OCI-LY1 (cell line): ENCODE results near the gene MC2R.

ENCODE experiments used
- H2AFZ ChIP-seq: fragments of 200-600 bp; sonication (generic), shearing (Covaris generic); 2 replicates; pipeline ENCODE4 v1.6.0; 2014; ENCODE audit warnings: antibody characterized with exemption, mild to moderate bottlenecking, low read length
- H3F3A ChIP-seq: fragments of 200-600 bp; sonication (generic), shearing (Covaris generic); 2 replicates; pipeline ENCODE4 v1.6.0; 2014; ENCODE audit warnings: mild to moderate bottlenecking, antibody characterized with exemption, low read length, moderate library complexity; ENCODE audit not compliant: insufficient read depth
- H3K27ac ChIP-seq: fragments of 200-600 bp; sonication (generic); 2 replicates; pipeline ENCODE4 v1.5.1; 2014; ENCODE audit warnings: low read length, mixed run types, mild to moderate bottlenecking, low read depth; ENCODE audit not compliant: poor library complexity, severe bottlenecking
- H3K27me3 ChIP-seq: fragments of 200-600 bp; sonication (generic); 2 replicates; pipeline ENCODE4 v1.6.0; 2014; ENCODE audit warnings: antibody characterized with exemption, mild to moderate bottlenecking, low read length, moderate library complexity; ENCODE audit not compliant: insufficient read depth
- H3K36me3 ChIP-seq: fragments of 200-600 bp; sonication (generic); 2 replicates; pipeline ENCODE4 v1.6.1; 2014; ENCODE audit warnings: mild to moderate bottlenecking, antibody characterized with exemption, low read length, moderate library complexity, mixed read lengths; ENCODE audit not compliant: insufficient read depth
- H3K4me1 ChIP-seq: fragments of 200-600 bp; sonication (generic); 2 replicates; pipeline ENCODE4 v1.5.1; 2014; ENCODE audit warnings: mild to moderate bottlenecking, low read length, moderate library complexity; ENCODE audit not compliant: insufficient read depth, severe bottlenecking
- H3K4me2 ChIP-seq: fragments of 200-600 bp; sonication (generic), shearing (Covaris generic); 2 replicates; pipeline ENCODE4 v1.6.1; 2014; ENCODE audit warnings: low read length
- H3K4me3 ChIP-seq: fragments of 200-600 bp; sonication (generic); 2 replicates; pipeline ENCODE4 v1.5.1; 2014; ENCODE audit warnings: low read length, low read depth, mild to moderate bottlenecking, mixed read lengths; ENCODE audit not compliant: poor library complexity, severe bottlenecking
- H3K79me2 ChIP-seq: fragments of 200-600 bp; shearing (Covaris generic); 2 replicates; pipeline ENCODE4 v1.6.1; 2016; ENCODE audit warnings: mixed run types, low read length, mixed read lengths; ENCODE audit not compliant: insufficient read depth
- H3K9ac ChIP-seq: fragments of 200-600 bp; sonication (generic), shearing (Covaris generic); 2 replicates; pipeline ENCODE4 v1.6.1; 2014; ENCODE audit warnings: mild to moderate bottlenecking, low read length, mixed read lengths
- H3K9me2 ChIP-seq: fragments of 200-600 bp; sonication (generic), shearing (Covaris generic); 2 replicates; pipeline ENCODE4 v1.6.1; 2014; ENCODE audit warnings: low read depth, mild to moderate bottlenecking, low read length, mixed read lengths
- H3K9me3 ChIP-seq: fragments of 200-600 bp; shearing (Covaris generic); 2 replicates; pipeline ENCODE4 v1.6.1; 2014; ENCODE audit warnings: low read length, mixed read lengths
- H4K20me1 ChIP-seq: fragments of 200-600 bp; sonication (generic), shearing (Covaris generic); 2 replicates; pipeline ENCODE4 v1.6.0; 2016; ENCODE audit warnings: mild to moderate bottlenecking, low read length; ENCODE audit not compliant: insufficient read depth
- CTCF ChIP-seq: fragments of 200-600 bp; sonication (generic), shearing (Covaris generic); IDR thresholded peaks from 2 replicates; pipeline ENCODE4 v1.5.1; 2017; ENCODE audit warnings: mild to moderate bottlenecking, antibody characterized with exemption, low read length, moderate library complexity, mixed read lengths
- EZH2 ChIP-seq: fragments of 200-600 bp; sonication (generic), shearing (Covaris generic); IDR thresholded peaks from 2 replicates; pipeline ENCODE4 v1.8.0; 2017; ENCODE audit warnings: borderline replicate concordance, mixed run types, mild to moderate bottlenecking, antibody characterized with exemption, low read length, moderate library complexity, mixed read lengths

The MC2R gene

GRCh38 chr18:13918898-13919297 is 3.6 kb upstream of the MC2R start:
- Histone ChIP-seq H3K36me3 (no peaks in the 10 kb centered on the region), H3K4me3 (no peak overlapping the region)
- TF ChIP-seq EZH2, result no peak
- no peak for TF ChIP-seq CTCF

DNA sequence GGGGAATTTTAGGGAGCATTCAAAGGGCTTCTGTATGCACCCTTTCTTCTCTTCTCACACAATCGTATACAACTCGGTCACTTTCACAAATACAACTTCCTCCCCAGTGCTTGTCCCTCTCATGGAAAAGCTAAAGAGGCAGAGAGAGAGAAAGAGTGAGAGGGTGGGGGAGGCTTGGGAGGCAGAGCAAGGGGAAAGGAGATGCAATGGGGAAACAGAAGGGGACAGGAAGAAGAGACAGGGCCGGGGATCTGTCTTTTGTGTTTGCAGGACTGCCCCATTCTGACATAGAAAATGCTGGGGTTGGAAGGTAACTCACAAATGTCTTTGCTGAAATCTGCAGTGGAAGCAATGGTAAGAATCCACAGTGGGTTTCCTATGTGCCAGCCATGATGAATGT is 2.1 kb upstream of the MC2R start:
- Histone ChIP-seq H4K20me1 (no peaks in the 10 kb centered on the region), H3K4me1 (no peaks in the 10 kb centered on the region), H3K27me3 (no peaks in the 10 kb centered on the region; the same call in 1 of the 2 replicates), H2AFZ (no peak overlapping the region), H3K36me3 (no peaks in the 10 kb centered on the region), H3K4me2 (no peak overlapping the region), H3K9me2 (no peaks in the 10 kb centered on the region), H3K9ac (no peak overlapping the region), H3K4me3 (no peak overlapping the region), H3K9me3 (no peaks in the 10 kb centered on the region), H3K27ac (no peak overlapping the region), H3F3A (no peaks in the 10 kb centered on the region), H3K79me2 (no peaks in the 10 kb centered on the region)
- no peak for TF ChIP-seq CTCF
- no peak for TF ChIP-seq EZH2

More at GRCh38 chr18:13918898-13919297, 3.6 kb upstream of the MC2R start:
- Histone ChIP-seq H2AFZ (no peak overlapping the region), H4K20me1 (no peaks in the 10 kb centered on the region), H3K27ac (no peak overlapping the region), H3K4me2 (no peak overlapping the region), H3K79me2 (no peaks in the 10 kb centered on the region), H3K27me3 (peaks cover 4% of the 10 kb centered on the region), H3K4me1 (no peaks in the 10 kb centered on the region), H3F3A (no peaks in the 10 kb centered on the region), H3K9ac (no peak overlapping the region), H3K9me2 (no peaks in the 10 kb centered on the region), H3K9me3 (no peaks in the 10 kb centered on the region)

- Histone ChIP-seq H3K9me3 (no peaks in the 10 kb centered on the region), H3K27me3 (no peaks in the 10 kb centered on the region; the same call in 1 of the 2 replicates), H3K4me3 (no peak overlapping the region), H3K79me2 (no peaks in the 10 kb centered on the region), H3F3A (no peaks in the 10 kb centered on the region), H3K9ac (no peak overlapping the region), H2AFZ (no peak overlapping the region), H3K36me3 (no peaks in the 10 kb centered on the region), H4K20me1 (no peaks in the 10 kb centered on the region), H3K4me1 (no peaks in the 10 kb centered on the region), H3K4me2 (no peak overlapping the region), H3K9me2 (no peaks in the 10 kb centered on the region), H3K27ac (no peak overlapping the region)
- no peak for TF ChIP-seq CTCF
- TF ChIP-seq EZH2, result no peak
Measured at GRCh38 chr18:13916559-13916958, 1.2 kb upstream of the MC2R start.
